Neural crest cell (in vitro differentiated cells): ENCODE results near the gene ZDHHC4. TPM values are rescaled to one million over a fixed set of nuclear protein-coding genes. Genes with fewer than 3 reads are reported as not detected.

ENCODE experiments used
- DNase-seq: peaks from one replicate; pipeline ENCODE4 v3.0.0; 2021; ENCODE audit warnings: low read depth, mixed read lengths, low spot score
- H3K27ac Mint-ChIP-seq: one replicate; pipeline ENCODE4 v1.8.0; 2021; ENCODE audit warnings: mild to moderate bottlenecking, mixed read lengths; ENCODE audit not compliant: unreplicated experiment
- H3K27me3 Mint-ChIP-seq: 2 replicates; pipeline ENCODE4 v1.8.0; 2021; ENCODE audit warnings: low read depth, mild to moderate bottlenecking, mixed read lengths
- H3K36me3 Mint-ChIP-seq: 2 replicates; pipeline ENCODE4 v1.8.0; 2021; ENCODE audit warnings: low read depth, mild to moderate bottlenecking, mixed read lengths
- H3K4me1 Mint-ChIP-seq: 2 replicates; pipeline ENCODE4 v1.8.0; 2021; ENCODE audit warnings: mixed read lengths
- H3K4me3 Mint-ChIP-seq: one replicate; pipeline ENCODE4 v1.8.0; 2021; ENCODE audit warnings: mild to moderate bottlenecking, mixed read lengths
- H3K9me3 Mint-ChIP-seq: 2 replicates; pipeline ENCODE4 v1.8.0; 2021; ENCODE audit warnings: mixed read lengths
- total RNA-seq: library from RNA; stranded (reverse); gene quantifications from 2 replicates; pipeline ENCODE4 v1.2.1, GENCODE V29; 2021
- TF ChIP-seq, protein P1 (sequence below): fragments of 200-600 bp; sonication (generic); conservative IDR thresholded peaks from 2 replicates; pipeline ENCODE4 v1.5.0; 2021; ENCODE audit warnings: antibody characterized with exemption, mild to moderate bottlenecking

The ZDHHC4 gene
- total RNA-seq, 1 donor from 2014 or later = 78.6 TPM

DNA sequence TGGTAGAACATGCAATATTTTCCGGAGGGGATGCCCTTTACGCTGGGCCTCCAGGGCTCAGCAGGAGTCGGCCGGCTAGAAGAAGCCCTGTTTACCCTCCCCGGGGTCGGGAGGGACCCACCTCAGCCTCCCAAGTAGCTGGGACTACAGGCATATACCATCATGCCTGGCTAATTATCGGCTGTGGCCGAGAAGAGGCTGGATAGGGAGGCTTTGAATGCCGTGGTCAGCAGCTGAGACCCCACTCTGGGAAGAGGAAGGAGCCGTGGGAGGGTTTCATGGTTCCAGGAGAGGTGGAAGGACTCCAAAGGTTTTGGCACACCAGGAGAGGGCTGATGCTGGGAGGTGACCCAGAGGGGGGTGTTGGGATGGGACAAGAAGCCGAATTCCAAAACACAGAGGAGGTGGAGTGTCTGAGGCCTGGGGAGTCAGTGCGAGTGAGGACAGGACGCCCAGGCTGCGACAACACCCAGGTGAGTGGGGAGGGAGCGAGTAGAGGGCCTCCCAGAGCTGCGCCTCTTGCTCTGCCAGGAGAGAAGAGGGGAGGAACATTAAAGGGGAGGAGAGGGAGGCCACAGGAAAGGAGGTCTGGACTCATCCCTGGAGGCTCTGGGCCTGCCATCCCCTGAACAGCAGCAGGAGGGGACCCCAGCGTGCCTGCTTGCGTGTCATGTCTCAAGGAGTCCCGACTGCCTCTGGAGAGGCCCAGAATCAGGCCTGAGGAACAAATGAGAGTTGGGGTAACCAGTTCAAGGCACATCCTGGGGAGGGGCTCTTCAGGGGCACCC, 45.6 kb upstream of the ZDHHC4 start:
- H3K27ac Mint-ChIP-seq = no peak overlapping the region
- TF ChIP-seq, protein P1, sequence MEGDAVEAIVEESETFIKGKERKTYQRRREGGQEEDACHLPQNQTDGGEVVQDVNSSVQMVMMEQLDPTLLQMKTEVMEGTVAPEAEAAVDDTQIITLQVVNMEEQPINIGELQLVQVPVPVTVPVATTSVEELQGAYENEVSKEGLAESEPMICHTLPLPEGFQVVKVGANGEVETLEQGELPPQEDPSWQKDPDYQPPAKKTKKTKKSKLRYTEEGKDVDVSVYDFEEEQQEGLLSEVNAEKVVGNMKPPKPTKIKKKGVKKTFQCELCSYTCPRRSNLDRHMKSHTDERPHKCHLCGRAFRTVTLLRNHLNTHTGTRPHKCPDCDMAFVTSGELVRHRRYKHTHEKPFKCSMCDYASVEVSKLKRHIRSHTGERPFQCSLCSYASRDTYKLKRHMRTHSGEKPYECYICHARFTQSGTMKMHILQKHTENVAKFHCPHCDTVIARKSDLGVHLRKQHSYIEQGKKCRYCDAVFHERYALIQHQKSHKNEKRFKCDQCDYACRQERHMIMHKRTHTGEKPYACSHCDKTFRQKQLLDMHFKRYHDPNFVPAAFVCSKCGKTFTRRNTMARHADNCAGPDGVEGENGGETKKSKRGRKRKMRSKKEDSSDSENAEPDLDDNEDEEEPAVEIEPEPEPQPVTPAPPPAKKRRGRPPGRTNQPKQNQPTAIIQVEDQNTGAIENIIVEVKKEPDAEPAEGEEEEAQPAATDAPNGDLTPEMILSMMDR = no peak
- peaks cover 9% of the 10 kb centered on the region for H3K4me1 Mint-ChIP-seq
- H3K27me3 Mint-ChIP-seq = peaks cover 87% of the 10 kb centered on the region
- no peaks in the 10 kb centered on the region for H3K36me3 Mint-ChIP-seq
- H3K4me3 Mint-ChIP-seq = peak overlapping the region; percentile 85
- H3K9me3 Mint-ChIP-seq = no peaks in the 10 kb centered on the region
- DNase-seq = no peak

DNA sequence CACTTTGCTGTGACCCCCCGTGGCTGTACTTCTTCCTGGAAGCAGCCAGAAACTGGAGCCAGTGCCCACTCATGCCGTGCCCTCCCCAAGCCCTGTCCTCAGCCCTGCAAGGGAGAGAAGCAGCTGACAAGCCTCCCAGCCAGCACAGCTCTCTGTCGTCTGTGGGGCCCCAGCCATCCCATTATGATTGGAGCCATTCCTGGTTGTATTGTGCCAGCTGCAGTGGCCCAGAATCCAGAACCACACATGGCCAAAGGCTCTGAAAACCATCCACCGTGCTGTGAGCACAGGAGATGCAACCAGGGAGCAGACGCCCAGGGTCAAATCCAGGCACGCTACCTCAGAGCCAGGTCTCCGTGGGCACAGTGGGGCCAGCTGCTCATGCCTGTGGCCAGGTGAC, 44.7 kb upstream of the ZDHHC4 start:
- Mint-ChIP-seq H3K4me1 (peaks cover 6% of the 10 kb centered on the region), H3K27me3 (peaks cover 79% of the 10 kb centered on the region), H3K36me3 (no peaks in the 10 kb centered on the region), H3K27ac (no peak overlapping the region), H3K4me3 (peak overlapping the region; percentile 38), H3K9me3 (no peaks in the 10 kb centered on the region)
- DNase-seq = no peak
- TF ChIP-seq, protein P1 = no peak

DNA sequence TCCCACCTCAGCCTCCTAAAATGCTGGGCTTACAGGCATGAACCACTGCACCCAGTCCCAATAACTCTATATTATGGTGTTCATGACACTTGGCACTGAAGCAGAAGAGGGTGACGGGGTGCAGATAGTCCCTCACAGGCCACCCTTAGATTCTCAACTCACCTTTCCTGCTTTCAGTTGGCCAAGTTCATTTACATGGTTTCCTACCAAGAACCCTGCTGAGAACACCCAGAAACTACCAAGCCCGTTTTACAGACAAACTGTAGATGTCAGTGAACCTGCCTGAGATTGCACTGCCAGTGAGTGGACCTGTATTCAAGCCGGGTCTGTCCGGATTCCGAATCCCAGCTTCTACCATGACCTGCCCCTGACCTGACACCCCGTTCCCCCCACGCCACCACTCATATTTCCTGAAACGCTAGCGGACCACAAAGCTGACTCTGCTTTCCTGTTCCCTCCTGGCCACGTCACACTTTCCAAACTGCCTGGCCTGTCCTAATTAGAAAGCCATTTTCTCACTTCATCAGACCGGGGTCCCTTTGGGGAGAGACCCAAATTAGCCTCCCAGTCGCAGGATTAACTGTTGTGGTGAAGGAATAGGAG, 43.3 kb upstream of the ZDHHC4 start:
- Mint-ChIP-seq H3K36me3 (no peaks in the 10 kb centered on the region), H3K4me3 (peak overlapping the region; percentile 6), H3K9me3 (no peaks in the 10 kb centered on the region), H3K4me1 (peaks cover 6% of the 10 kb centered on the region), H3K27ac (no peak overlapping the region), H3K27me3 (peaks cover 73% of the 10 kb centered on the region)
- DNase-seq = no peak
- TF ChIP-seq, protein P1 = no peak

DNA sequence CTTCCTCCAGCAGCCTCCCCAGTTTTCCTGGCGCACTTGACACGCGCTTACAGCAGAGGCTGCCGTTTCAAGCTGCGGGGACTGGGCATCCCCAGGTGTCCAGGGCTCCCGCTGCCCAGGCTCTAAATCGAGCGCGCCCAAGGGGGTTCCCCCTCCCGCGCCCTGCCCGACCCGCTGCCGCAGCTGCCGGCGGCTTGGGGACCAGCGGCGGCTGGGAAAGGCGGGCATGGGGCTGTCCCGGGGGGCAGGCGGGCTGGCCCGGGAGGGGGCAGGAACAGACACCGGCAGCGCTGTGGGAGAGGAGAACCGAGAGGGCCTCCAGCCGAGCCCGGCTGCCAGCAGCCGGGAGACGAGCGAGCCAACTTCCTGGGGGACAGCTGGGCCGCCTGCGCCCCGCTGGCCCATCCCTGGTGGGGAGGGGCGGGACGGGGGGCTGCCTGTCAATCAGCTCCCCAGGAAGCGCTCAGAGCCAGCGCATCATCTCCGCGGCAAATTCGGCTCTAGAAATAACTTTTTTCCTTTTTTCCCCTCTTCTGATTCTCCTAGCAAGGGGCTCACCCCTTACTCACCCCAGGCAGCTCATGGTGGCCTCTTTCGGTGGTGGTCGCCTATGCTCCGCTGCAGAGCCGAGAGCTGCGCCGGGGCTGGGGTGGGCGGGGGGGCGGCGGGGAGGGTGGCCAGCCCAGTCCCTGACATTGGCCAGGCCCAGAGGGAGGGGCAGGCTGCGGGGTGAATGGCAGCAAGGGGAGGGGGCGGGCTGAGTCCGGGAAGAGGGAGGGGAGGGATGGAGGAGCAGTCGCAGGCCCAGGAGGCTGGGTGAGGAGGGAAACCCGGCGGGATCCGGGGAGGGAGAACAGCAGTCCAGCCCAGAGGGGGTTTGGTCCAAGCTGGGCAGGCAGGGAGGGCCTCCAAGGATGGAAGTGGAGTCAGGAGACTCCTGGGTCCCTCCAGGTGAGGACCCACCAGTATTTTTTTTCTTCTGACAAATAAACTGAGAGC, 40.7 kb upstream of the ZDHHC4 start:
- peak; percentile 49 for DNase-seq
- peaks cover 53% of the 10 kb centered on the region for H3K27me3 Mint-ChIP-seq
- TF ChIP-seq, protein P1 = no peak
- no peaks in the 10 kb centered on the region for H3K4me1 Mint-ChIP-seq
- no peak overlapping the region for H3K27ac Mint-ChIP-seq
- H3K36me3 Mint-ChIP-seq = no peaks in the 10 kb centered on the region
- peak overlapping the region; percentile 62 for H3K4me3 Mint-ChIP-seq
- no peaks in the 10 kb centered on the region for H3K9me3 Mint-ChIP-seq

DNA sequence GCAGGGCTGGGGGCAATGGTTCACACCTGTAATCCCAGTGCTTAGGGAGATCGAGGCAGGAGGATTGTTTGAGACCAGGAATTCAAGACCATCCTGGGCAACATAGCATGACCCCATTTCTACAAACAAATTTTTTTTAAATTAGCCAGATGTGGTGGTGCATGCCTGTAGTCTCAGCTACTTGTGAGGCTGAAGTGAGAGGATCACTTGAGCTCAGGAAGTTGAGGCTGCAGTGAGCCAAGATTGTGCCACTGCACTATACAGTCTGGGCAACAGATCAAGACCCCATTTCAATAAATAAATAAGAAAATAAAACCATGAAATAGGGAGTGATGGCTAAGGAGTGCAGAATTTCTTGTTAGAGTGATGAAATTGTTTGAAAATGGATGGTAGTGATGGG, 34.9 kb upstream of the ZDHHC4 start:
- H3K27ac Mint-ChIP-seq = no peak overlapping the region
- DNase-seq = no peak
- TF ChIP-seq, protein P1 = no peak
- H3K36me3 Mint-ChIP-seq = no peaks in the 10 kb centered on the region
- peaks cover 11% of the 10 kb centered on the region for H3K27me3 Mint-ChIP-seq
- no peak overlapping the region for H3K4me3 Mint-ChIP-seq
- no peaks in the 10 kb centered on the region for H3K4me1 Mint-ChIP-seq
- H3K9me3 Mint-ChIP-seq = no peaks in the 10 kb centered on the region
